Left kidney (tissue), 2 donors: Measurements from ENCODE around the gene GINS2. TPM values are rescaled to one million over a fixed set of nuclear protein-coding genes. Genes with fewer than 3 reads are reported as not detected.

Experiments used
- DNase-seq: peaks from one replicate; pipeline ENCODE4 v3.0.0-alpha.2; 2013
- polyA plus RNA-seq: library from polyadenylated mRNA; unstranded; fragments of 120-200 nt; gene quantifications from one replicate; pipeline ENCODE4 v1.2.1, GENCODE V29; 2013; ENCODE audit not compliant: insufficient read length

The GINS2 gene
- polyA plus RNA-seq, 1 donor, result 21.2 TPM

GRCh38 chr16:85627526-85628264 lies 61.1 kb downstream of the GINS2 start:
- DNase-seq, result no peak

GRCh38 chr16:85627089-85627488 lies 61.7 kb downstream of the GINS2 start:
- no peak for DNase-seq

Other genes with a start within 250 kb of the GINS2 start
- gene GSE1, start 75.6 kb downstream of the GINS2 start, polyA plus RNA-seq, result 76.5 TPM
- gene C16orf74, start 62.1 kb upstream of the GINS2 start, polyA plus RNA-seq, result 1.9 TPM
- gene EMC8, start 110.6 kb upstream of the GINS2 start, polyA plus RNA-seq, result 27.9 TPM
- 303 TPM for gene COX4I1, start 110.7 kb upstream of the GINS2 start, polyA plus RNA-seq
- gene IRF8, start 210.2 kb upstream of the GINS2 start, polyA plus RNA-seq, result 5.4 TPM